Measurements from ENCODE around the gene SMOC2. TPM values are rescaled to one million over a fixed set of nuclear protein-coding genes. Genes with fewer than 3 reads are reported as not detected.

The SMOC2 gene
- total and polyA plus RNA-seq, 2 of the 13 experiments (the other 11 are each of a cell fraction or from before 2014, with no cell fraction given) = not detected

DNA sequence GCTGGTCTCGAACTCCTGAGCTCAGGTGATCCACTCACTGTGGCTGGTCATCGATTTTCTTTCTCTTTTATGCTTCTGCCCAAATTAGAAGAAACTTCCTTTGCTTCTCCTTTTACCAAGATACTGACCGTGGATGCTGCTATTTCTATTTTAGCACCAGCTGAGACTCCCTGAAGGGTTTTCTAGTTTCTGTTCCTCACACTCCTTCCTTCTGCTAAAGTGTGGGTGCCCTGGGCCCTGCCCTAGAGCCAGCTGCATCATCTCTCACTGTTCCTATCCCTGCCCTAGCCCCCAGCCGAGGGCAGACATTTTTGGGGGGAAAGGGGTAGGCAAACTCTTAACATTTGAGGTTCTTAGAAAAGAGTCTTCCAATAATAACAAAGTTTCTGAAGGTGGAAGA is 6.3 kb downstream of the SMOC2 start:
- no peak for FAIRE-seq
- no TSS peak for BruUV-seq (replicated peaks)
- ChIA-PET POLR2A (no interaction called here), CTCF (ENCODE audit: low intra/inter-chr PET ratio, low total read pairs) (no interaction called here)
- DNase-seq (ENCODE audit: low spot score) = no peak
- Histone ChIP-seq H3K4me2 (ENCODE audit: low read depth, low read length) (no peak overlapping the region), H3K36me3 (replicated peaks in 1 of 2; ENCODE audit: control insufficient read depth in 1 of 2, insufficient read depth in 2 of 2, low read length in 2 of 2) (no peaks in the 10 kb centered on the region), H3K4me1 (ENCODE audit: insufficient read depth, low read length) (no peaks in the 10 kb centered on the region), H3K4me3 (replicated peaks in 1 of 3; ENCODE audit: insufficient read depth in 1 of 3, low read depth in 2 of 3, low read length in 3 of 3) (no peak overlapping the region), H3K27ac (ENCODE audit: extremely low read length, insufficient read depth, low read length) (no peak overlapping the region), H3K9ac (ENCODE audit: insufficient read depth, low read depth, low read length) (no peak overlapping the region), H3K79me2 (ENCODE audit: insufficient read depth, low read length) (no peaks in the 10 kb centered on the region), H2AFZ (ENCODE audit: low read length) (no peak overlapping the region), H3K27me3 (ENCODE audit: control insufficient read depth in 1 of 2, insufficient read depth in 2 of 2, low read length in 2 of 2) (peaks cover 3 to 77% of the 10 kb centered on the region in 2 experiments), H3K9me3 (ENCODE audit: low read length) (no peaks in the 10 kb centered on the region), H4K20me1 (ENCODE audit: insufficient read depth, low read length) (no peaks in the 10 kb centered on the region)
- no peak for ATAC-seq
- in situ Hi-C loops (cut with HindIII; ENCODE audit: extremely low pct_ligation_motif_present, low pct_unique_long_range_greater_than_20kb) (no loop called here), intact Hi-C loops (cut with micrococcal nuclease; ENCODE audit: unreplicated experiment) (no loop called here)
- 3% methylated on average over 4 of the region's 4 CpGs for WGBS (ENCODE audit: low lambda C conversion rate)
- TF ChIP-seq ZNF570 (CRISPR knock-in tag; IDR thresholded peaks at IDR 0.05; ENCODE audit: borderline replicate concordance) = no peak
- no peak for TF ChIP-seq ATAD3A (CRISPR knock-in tag; IDR thresholded peaks at IDR 0.05)
- no peak for TF ChIP-seq DPF2 (CRISPR knock-in tag; IDR thresholded peaks at IDR 0.05; ENCODE audit: borderline replicate concordance, low read depth)
- TF ChIP-seq, protein P1, sequence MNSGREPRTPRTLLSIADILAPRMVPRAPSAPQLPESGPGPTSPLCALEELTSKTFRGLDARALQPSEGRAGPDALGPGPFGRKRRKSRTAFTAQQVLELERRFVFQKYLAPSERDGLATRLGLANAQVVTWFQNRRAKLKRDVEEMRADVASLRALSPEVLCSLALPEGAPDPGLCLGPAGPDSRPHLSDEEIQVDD (CRISPR knock-in tag; IDR thresholded peaks at IDR 0.05; ENCODE audit: borderline replicate concordance) = no peak
- TF ChIP-seq, protein P2, sequence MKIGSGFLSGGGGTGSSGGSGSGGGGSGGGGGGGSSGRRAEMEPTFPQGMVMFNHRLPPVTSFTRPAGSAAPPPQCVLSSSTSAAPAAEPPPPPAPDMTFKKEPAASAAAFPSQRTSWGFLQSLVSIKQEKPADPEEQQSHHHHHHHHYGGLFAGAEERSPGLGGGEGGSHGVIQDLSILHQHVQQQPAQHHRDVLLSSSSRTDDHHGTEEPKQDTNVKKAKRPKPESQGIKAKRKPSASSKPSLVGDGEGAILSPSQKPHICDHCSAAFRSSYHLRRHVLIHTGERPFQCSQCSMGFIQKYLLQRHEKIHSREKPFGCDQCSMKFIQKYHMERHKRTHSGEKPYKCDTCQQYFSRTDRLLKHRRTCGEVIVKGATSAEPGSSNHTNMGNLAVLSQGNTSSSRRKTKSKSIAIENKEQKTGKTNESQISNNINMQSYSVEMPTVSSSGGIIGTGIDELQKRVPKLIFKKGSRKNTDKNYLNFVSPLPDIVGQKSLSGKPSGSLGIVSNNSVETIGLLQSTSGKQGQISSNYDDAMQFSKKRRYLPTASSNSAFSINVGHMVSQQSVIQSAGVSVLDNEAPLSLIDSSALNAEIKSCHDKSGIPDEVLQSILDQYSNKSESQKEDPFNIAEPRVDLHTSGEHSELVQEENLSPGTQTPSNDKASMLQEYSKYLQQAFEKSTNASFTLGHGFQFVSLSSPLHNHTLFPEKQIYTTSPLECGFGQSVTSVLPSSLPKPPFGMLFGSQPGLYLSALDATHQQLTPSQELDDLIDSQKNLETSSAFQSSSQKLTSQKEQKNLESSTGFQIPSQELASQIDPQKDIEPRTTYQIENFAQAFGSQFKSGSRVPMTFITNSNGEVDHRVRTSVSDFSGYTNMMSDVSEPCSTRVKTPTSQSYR (CRISPR knock-in tag; IDR thresholded peaks at IDR 0.05; ENCODE audit: borderline replicate concordance) = no peak
- no peak for TF ChIP-seq ZNF3 (CRISPR knock-in tag; IDR thresholded peaks at IDR 0.05)
- TF ChIP-seq, protein P3, sequence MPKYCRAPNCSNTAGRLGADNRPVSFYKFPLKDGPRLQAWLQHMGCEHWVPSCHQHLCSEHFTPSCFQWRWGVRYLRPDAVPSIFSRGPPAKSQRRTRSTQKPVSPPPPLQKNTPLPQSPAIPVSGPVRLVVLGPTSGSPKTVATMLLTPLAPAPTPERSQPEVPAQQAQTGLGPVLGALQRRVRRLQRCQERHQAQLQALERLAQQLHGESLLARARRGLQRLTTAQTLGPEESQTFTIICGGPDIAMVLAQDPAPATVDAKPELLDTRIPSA (CRISPR knock-in tag; IDR thresholded peaks at IDR 0.05; ENCODE audit: borderline replicate concordance) = no peak
- TF ChIP-seq, protein P4, sequence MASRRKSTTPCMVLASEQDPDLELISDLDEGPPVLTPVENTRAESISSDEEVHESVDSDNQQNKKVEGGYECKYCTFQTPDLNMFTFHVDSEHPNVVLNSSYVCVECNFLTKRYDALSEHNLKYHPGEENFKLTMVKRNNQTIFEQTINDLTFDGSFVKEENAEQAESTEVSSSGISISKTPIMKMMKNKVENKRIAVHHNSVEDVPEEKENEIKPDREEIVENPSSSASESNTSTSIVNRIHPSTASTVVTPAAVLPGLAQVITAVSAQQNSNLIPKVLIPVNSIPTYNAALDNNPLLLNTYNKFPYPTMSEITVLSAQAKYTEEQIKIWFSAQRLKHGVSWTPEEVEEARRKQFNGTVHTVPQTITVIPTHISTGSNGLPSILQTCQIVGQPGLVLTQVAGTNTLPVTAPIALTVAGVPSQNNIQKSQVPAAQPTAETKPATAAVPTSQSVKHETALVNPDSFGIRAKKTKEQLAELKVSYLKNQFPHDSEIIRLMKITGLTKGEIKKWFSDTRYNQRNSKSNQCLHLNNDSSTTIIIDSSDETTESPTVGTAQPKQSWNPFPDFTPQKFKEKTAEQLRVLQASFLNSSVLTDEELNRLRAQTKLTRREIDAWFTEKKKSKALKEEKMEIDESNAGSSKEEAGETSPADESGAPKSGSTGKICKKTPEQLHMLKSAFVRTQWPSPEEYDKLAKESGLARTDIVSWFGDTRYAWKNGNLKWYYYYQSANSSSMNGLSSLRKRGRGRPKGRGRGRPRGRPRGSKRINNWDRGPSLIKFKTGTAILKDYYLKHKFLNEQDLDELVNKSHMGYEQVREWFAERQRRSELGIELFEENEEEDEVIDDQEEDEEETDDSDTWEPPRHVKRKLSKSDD (CRISPR knock-in tag; IDR thresholded peaks at IDR 0.05; ENCODE audit: low read depth) = no peak
- no peak for TF ChIP-seq FOXP1 (IDR thresholded peaks at IDR 0.05)
- no peak for TF ChIP-seq FOXP1 (CRISPR knock-in tag; IDR thresholded peaks at IDR 0.05)
- TF ChIP-seq KLF13 (CRISPR knock-in tag; IDR thresholded peaks at IDR 0.05) = no peak
- TF ChIP-seq MXI1 (IDR thresholded peaks at IDR 0.05; ENCODE audit: borderline replicate concordance, low read depth, low read length) = no peak
- no peak for TF ChIP-seq SATB2 (CRISPR knock-in tag; IDR thresholded peaks at IDR 0.05)
- no peak for TF ChIP-seq ZNF17 (CRISPR knock-in tag; IDR thresholded peaks at IDR 0.05)
- TF ChIP-seq ZNF737 (CRISPR knock-in tag; IDR thresholded peaks at IDR 0.05; ENCODE audit: borderline replicate concordance) = no peak
- no peak for TF ChIP-seq PPARG (CRISPR knock-in tag; conservative IDR thresholded peaks at IDR 0.05)
- TF ChIP-seq GZF1 (CRISPR knock-in tag; IDR thresholded peaks at IDR 0.05) = no peak
- TF ChIP-seq, protein P5, sequence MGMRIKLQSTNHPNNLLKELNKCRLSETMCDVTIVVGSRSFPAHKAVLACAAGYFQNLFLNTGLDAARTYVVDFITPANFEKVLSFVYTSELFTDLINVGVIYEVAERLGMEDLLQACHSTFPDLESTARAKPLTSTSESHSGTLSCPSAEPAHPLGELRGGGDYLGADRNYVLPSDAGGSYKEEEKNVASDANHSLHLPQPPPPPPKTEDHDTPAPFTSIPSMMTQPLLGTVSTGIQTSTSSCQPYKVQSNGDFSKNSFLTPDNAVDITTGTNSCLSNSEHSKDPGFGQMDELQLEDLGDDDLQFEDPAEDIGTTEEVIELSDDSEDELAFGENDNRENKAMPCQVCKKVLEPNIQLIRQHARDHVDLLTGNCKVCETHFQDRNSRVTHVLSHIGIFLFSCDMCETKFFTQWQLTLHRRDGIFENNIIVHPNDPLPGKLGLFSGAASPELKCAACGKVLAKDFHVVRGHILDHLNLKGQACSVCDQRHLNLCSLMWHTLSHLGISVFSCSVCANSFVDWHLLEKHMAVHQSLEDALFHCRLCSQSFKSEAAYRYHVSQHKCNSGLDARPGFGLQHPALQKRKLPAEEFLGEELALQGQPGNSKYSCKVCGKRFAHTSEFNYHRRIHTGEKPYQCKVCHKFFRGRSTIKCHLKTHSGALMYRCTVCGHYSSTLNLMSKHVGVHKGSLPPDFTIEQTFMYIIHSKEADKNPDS (CRISPR knock-in tag; IDR thresholded peaks at IDR 0.05) = no peak
- TF ChIP-seq ZNF234 (CRISPR knock-in tag; conservative IDR thresholded peaks at IDR 0.05) = no peak

Measured in HepG2 (cell line).